A549 treated with CpdA at 1 μM for 4 hours (cell line): Measurements from ENCODE around the gene WBP2. TPM values are rescaled to one million over a fixed set of nuclear protein-coding genes. Genes with fewer than 3 reads are reported as not detected.

ENCODE experiments used
- total RNA-seq: library from RNA; stranded (reverse); fragments of 200-300 nt; extraction: Qiagen RNA extraction; gene quantifications from 5 replicates; pipeline ENCODE4 v1.2.3, GENCODE V29; 2022; ENCODE audit warnings: low read depth

WBP2 gene
- total RNA-seq = 93.8 to 114 TPM (median 97.0 TPM) in 5 replicates

GRCh38 chr17:75855310-75856061 lies at the start of gene WBP2:
TSS of gene WBP2 (minus strand) at chr17:75855335. CDS start at chr17:75855297, 38 bp downstream.

GRCh38 chr17:75896415-75897159 lies 41.5 kb upstream of the WBP2 start, which contains the start of gene TRIM65:
TSS of gene TRIM65 (minus strand) at chr17:75896951. CDS start at chr17:75896937, 14 bp downstream.

GRCh38 chr17:75878174-75878998 lies 23.3 kb upstream of the WBP2 start, which contains the start of gene TRIM47:
TSS of gene TRIM47 (minus strand) at chr17:75878581. CDS start at chr17:75878548, 33 bp downstream.

GRCh38 chr17:75843577-75844529 lies 11.3 kb downstream of the WBP2 start, which contains the start of gene UNC13D:
TSS of gene UNC13D (minus strand) at chr17:75844404. CDS start at chr17:75844337, 67 bp downstream.

Other genes with a start within 250 kb of the WBP2 start
- gene SMIM5, start 221.9 kb downstream of the WBP2 start, total RNA-seq = 0.43 to 0.81 TPM (median 0.52 TPM) in 5 replicates
- gene RECQL5, start 188.2 kb downstream of the WBP2 start, total RNA-seq = 24.2 to 31.8 TPM (median 26.8 TPM) in 5 replicates
- 96.6 to 129 TPM (median 102 TPM) in 5 replicates for gene SAP30BP, start 188.0 kb downstream of the WBP2 start, total RNA-seq
- 38.3 to 62.6 TPM (median 49.8 TPM) in 5 replicates for gene ITGB4, start 133.9 kb downstream of the WBP2 start, total RNA-seq
- 45.6 to 76.1 TPM (median 66.2 TPM) in 5 replicates for gene GALK1, start 90.1 kb downstream of the WBP2 start, total RNA-seq
- gene UNK, start 70.5 kb downstream of the WBP2 start, total RNA-seq = 26.2 to 32.7 TPM (median 28.4 TPM) in 5 replicates
- 2.9 to 5.0 TPM (median 4.2 TPM) in 5 replicates for gene UNC13D, start 10.9 kb downstream of the WBP2 start, total RNA-seq
- 105 to 184 TPM (median 149 TPM) in 5 replicates for gene TRIM47, start 23.2 kb upstream of the WBP2 start, total RNA-seq
- gene TRIM65, start 41.6 kb upstream of the WBP2 start, total RNA-seq = 31.8 to 44.1 TPM (median 37.8 TPM) in 5 replicates
- gene MRPL38, start 49.5 kb upstream of the WBP2 start, total RNA-seq = 101 to 130 TPM (median 117 TPM) in 5 replicates
- gene FBF1, start 85.7 kb upstream of the WBP2 start, total RNA-seq = 7.9 to 11.2 TPM (median 8.6 TPM) in 5 replicates
- gene ACOX1, start 123.8 kb upstream of the WBP2 start, total RNA-seq = 13.1 to 17.1 TPM (median 15.3 TPM) in 5 replicates
- 22.4 to 27.3 TPM (median 24.9 TPM) in 5 replicates for gene TEN1, start 123.9 kb upstream of the WBP2 start, total RNA-seq
- 3.7 to 5.7 TPM (median 5.2 TPM) in 5 replicates for gene CDK3, start 145.5 kb upstream of the WBP2 start, total RNA-seq
- 11.9 to 17.5 TPM (median 15.2 TPM) in 5 replicates for gene EVPL, start 172.0 kb upstream of the WBP2 start, total RNA-seq
- 86.5 to 92.3 TPM (median 88.2 TPM) in 5 replicates for gene SRP68, start 217.2 kb upstream of the WBP2 start, total RNA-seq
- 0.77 to 1.7 TPM (median 1.4 TPM) in 5 replicates for gene GALR2, start 219.4 kb upstream of the WBP2 start, total RNA-seq
- 0.40 to 0.76 TPM (median 0.59 TPM) in 5 replicates for gene ZACN, start 223.8 kb upstream of the WBP2 start, total RNA-seq
- 57.6 to 70.2 TPM (median 67.2 TPM) in 5 replicates for gene EXOC7, start 248.5 kb upstream of the WBP2 start, total RNA-seq